Fibroblast of mammary gland (primary cell): ENCODE results near the gene TIMP3.

Experiments used
- DNase-seq: peaks from one replicate; pipeline ENCODE4 v3.0.0-alpha.2; 2010; ENCODE audit warnings: low read depth
- H3K4me3 ChIP-seq: 2 replicates; pipeline ENCODE4 v1.5.1; 2011; ENCODE audit warnings: low read depth, mild to moderate bottlenecking, low read length, moderate library complexity; ENCODE audit not compliant: control insufficient read depth
- CTCF ChIP-seq: conservative IDR thresholded peaks from 2 replicates; pipeline ENCODE4 v1.5.1; 2011; ENCODE audit warnings: low read depth, low read length, inconsistent platforms; ENCODE audit not compliant: control insufficient read depth, insufficient read depth

TIMP3 gene

GRCh38 chr22:32844251-32844650 is 42.7 kb downstream of the TIMP3 start:
- no peak for DNase-seq
- no peak for TF ChIP-seq CTCF
- H3K4me3 ChIP-seq = no peak overlapping the region

- no peak for TF ChIP-seq CTCF
- peak; percentile 31 for DNase-seq
- H3K4me3 ChIP-seq = no peak overlapping the region
Observed at GRCh38 chr22:32846780-32847491, 45.4 kb downstream of the TIMP3 start.

- DNase-seq = no peak
- H3K4me3 ChIP-seq = no peak overlapping the region
- TF ChIP-seq CTCF = no peak
Observed at GRCh38 chr22:32848226-32848625, 46.7 kb downstream of the TIMP3 start.

GRCh38 chr22:32849501-32849900 is 48.0 kb downstream of the TIMP3 start:
- TF ChIP-seq CTCF = no peak
- H3K4me3 ChIP-seq = no peak overlapping the region
- no peak for DNase-seq

- no peak overlapping the region for H3K4me3 ChIP-seq
- no peak for DNase-seq
- no peak for TF ChIP-seq CTCF
Observed at GRCh38 chr22:32850157-32850556, 48.7 kb downstream of the TIMP3 start.

GRCh38 chr22:32850591-32851517 is 49.3 kb downstream of the TIMP3 start:
- H3K4me3 ChIP-seq = no peak overlapping the region
- DNase-seq = peak; percentile 45
- TF ChIP-seq CTCF = no peak
